ENCODE measurements around the gene PAM16. TPM values are rescaled to one million over a fixed set of nuclear protein-coding genes. Genes with fewer than 3 reads are reported as not detected.
A peak's percentile ranks its signal among the peaks of the same experiment; 100 is the strongest.
"Not testable (repeated sequence)": the region's sequence is repeated elsewhere in the genome, so short reads cannot be mapped to it uniquely, and the experiment has no call there.

The PAM16 gene
- total RNA-seq, 1 donor from 2014 or later = 106 TPM

DNA sequence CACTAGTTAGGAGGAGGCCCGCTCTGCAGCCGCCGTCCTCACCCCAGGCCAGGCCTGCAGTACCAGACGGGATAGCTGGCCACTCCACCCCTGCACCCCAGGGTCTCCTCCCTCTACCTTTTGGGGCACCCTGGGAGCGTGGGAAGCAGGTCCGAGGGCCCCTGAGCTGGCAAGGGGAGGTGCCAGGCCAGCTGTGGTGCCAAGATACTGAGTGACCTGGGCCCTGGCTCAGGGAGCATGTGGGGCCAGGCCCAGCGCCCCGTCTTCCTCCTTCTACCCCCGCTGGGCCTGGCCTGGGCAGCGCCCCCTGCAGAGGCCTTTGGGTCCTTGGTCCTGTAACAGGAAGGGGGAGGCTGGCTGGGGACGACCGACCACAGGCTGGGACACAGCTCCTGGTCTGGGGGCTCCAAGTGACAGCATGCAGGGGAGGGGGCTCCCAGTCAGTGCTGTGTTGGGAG lies 13.0 kb downstream of the PAM16 start:
- DNase-seq (ENCODE audit: low spot score) = no peak
- Mint-ChIP-seq H3K27ac (no peak overlapping the region), H3K4me1 (ENCODE audit: low read depth) (no peaks in the 10 kb centered on the region), H3K9me3 (no peaks in the 10 kb centered on the region), H3K4me3 (no peak overlapping the region), H3K36me3 (ENCODE audit: low read depth) (peaks cover 3% of the 10 kb centered on the region), H3K27me3 (ENCODE audit: insufficient read depth) (no peaks in the 10 kb centered on the region)
- intact Hi-C loops (cut with micrococcal nuclease) = no loop called here

DNA sequence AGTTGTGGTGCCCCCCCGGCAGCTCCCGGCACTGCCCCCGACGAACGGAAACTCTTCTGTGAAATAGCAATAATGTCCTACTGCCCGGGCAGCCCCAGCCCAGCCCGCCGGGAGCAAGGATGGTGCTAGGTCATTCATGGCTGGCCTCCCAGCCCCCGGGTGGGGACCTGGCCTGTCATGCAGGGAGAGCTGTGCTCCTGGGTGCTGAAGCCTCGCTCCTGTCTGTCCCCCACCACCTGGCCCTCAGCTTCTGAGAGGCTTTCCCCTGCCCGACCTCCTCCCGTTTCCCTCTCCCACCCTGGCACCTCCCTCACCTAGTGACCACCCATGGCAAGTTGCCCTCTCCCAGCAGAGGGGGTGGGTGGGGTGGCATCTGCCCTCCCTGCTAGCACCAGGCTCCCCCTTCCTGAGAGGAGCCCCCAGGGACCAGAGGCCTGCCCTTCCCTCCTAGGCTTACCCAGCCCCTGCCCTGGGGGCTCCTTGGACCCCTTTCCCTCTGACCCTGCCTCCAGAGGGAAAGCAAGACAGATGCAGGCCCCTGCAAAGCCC lies 13.5 kb downstream of the PAM16 start:
- Mint-ChIP-seq H3K27me3 (ENCODE audit: insufficient read depth) (no peaks in the 10 kb centered on the region), H3K4me3 (no peak overlapping the region), H3K9me3 (no peaks in the 10 kb centered on the region), H3K4me1 (ENCODE audit: low read depth) (no peaks in the 10 kb centered on the region), H3K27ac (no peak overlapping the region), H3K36me3 (ENCODE audit: low read depth) (peaks cover 3% of the 10 kb centered on the region)
- DNase-seq (ENCODE audit: low spot score) = no peak
- intact Hi-C loops (cut with micrococcal nuclease) = no loop called here

DNA sequence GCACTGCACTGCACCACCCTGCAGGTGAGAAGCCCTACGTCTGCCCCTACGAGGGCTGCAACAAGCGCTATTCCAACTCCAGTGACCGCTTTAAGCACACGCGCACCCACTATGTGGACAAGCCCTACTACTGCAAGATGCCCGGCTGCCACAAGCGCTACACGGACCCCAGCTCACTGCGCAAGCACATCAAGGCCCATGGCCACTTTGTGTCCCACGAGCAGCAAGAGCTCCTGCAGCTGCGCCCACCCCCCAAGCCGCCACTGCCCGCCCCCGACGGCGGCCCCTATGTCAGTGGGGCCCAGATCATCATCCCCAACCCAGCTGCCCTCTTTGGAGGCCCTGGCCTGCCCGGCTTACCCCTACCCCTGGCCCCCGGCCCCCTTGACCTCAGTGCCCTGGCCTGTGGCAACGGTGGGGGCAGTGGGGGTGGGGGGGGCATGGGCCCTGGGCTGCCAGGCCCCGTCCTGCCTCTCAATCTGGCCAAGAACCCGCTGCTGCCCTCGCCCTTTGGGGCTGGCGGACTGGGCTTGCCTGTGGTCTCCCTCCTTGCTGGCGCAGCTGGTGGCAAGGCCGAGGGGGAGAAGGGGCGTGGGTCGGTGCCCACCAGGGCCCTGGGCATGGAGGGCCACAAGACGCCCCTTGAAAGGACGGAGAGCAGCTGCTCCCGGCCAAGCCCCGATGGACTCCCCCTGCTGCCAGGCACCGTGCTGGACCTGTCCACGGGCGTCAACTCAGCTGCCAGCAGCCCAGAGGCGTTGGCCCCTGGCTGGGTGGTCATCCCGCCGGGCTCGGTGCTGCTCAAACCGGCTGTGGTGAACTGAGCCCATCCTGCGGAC lies 14.2 kb downstream of the PAM16 start:
- H3K27me3 Mint-ChIP-seq (ENCODE audit: insufficient read depth) = no peaks in the 10 kb centered on the region
- intact Hi-C loops (cut with micrococcal nuclease) = no loop called here
- H3K9me3 Mint-ChIP-seq = no peaks in the 10 kb centered on the region
- H3K4me1 Mint-ChIP-seq (ENCODE audit: low read depth) = no peaks in the 10 kb centered on the region
- H3K36me3 Mint-ChIP-seq (ENCODE audit: low read depth) = peaks cover 3% of the 10 kb centered on the region
- H3K27ac Mint-ChIP-seq = no peak overlapping the region
- DNase-seq (ENCODE audit: low spot score) = no peak
- no peak overlapping the region for H3K4me3 Mint-ChIP-seq

DNA sequence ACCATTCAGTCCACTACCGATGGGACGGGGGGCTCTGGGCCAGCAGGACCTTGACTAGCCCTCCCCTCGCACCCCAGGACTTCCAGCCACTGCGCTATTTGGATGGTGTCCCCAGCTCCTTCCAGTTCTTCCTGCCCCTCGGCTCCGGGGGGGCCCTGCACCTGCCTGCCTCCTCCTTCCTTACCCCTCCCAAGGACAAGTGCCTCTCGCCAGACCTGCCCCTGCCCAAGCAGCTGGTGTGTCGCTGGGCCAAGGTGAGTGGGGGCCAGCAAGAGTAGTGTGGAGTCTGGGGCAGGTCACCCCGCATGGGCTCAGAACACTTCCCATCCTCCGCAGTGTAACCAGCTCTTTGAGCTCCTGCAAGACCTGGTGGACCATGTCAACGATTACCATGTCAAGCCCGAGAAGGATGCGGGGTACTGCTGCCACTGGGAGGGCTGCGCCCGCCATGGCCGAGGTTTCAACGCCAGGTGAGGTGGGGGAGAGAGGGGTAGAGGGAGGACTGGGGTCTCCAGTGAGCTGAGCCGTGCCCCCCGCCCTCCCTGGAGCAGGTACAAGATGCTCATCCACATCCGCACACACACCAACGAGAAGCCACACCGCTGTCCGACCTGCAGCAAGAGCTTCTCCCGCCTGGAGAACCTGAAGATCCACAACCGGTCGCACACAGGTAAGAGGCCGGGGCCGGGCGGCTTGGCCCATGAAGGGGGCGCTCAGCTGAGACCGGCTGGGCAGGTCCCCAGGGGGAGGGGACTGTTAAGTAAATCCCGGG lies 16.2 kb downstream of the PAM16 start:
- H3K27ac Mint-ChIP-seq = no peak overlapping the region
- H3K9me3 Mint-ChIP-seq = no peaks in the 10 kb centered on the region
- no peak for DNase-seq (ENCODE audit: low spot score)
- H3K4me1 Mint-ChIP-seq (ENCODE audit: low read depth) = no peaks in the 10 kb centered on the region
- no peak overlapping the region for H3K4me3 Mint-ChIP-seq
- H3K27me3 Mint-ChIP-seq (ENCODE audit: insufficient read depth) = no peaks in the 10 kb centered on the region
- intact Hi-C loops (cut with micrococcal nuclease) = no loop called here
- peaks cover 3% of the 10 kb centered on the region for H3K36me3 Mint-ChIP-seq (ENCODE audit: low read depth)

DNA sequence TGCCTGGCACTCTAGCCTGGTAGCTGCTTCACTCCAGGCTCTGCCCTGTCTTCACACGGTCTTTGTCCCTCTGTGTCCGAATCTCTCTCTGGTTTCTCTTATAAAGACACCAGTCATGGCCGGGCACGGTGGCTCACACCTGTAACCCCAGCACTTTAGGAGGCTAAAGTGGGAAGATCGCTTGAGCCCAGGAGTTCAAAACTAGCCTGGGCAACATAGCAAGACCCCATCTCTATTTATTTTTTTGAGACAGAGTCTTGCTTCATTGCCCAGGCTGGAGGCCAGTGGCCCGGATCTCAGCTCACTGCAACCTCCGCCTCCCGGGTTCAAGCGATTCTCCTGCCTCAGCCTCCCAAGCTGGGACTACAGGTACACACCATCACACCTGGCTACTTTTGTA lies 17.4 kb downstream of the PAM16 start:
- intact Hi-C loops (cut with micrococcal nuclease) = not testable (repeated sequence)

DNA sequence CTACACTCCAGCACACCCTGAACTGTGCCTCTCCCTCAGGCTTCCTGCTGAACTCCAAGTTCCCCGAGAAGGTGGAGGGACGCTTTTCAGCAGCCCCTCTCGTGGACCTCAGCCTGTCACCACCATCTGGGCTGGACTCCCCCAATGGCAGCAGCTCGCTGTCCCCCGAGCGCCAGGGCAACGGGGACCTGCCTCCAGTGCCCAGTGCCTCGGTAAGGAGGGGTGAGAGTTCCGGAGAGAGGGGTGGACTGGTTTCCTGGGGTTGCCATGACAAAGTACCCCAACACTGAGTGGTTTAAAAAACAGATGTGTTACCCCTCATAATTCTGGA lies 17.8 kb downstream of the PAM16 start:
- intact Hi-C loops (cut with micrococcal nuclease) = no loop called here
- peaks cover 5% of the 10 kb centered on the region for H3K27me3 Mint-ChIP-seq (ENCODE audit: insufficient read depth)
- no peaks in the 10 kb centered on the region for H3K36me3 Mint-ChIP-seq (ENCODE audit: low read depth)
- no peaks in the 10 kb centered on the region for H3K9me3 Mint-ChIP-seq
- H3K27ac Mint-ChIP-seq = no peak overlapping the region
- no peak overlapping the region for H3K4me3 Mint-ChIP-seq
- no peaks in the 10 kb centered on the region for H3K4me1 Mint-ChIP-seq (ENCODE audit: low read depth)
- no peak for DNase-seq (ENCODE audit: low spot score)

More for the DNA sequence above, 17.4 kb downstream of the PAM16 start:
- not testable (repeated sequence) for DNase-seq (ENCODE audit: low spot score); H3K4me3 Mint-ChIP-seq; H3K9me3 Mint-ChIP-seq; H3K27ac Mint-ChIP-seq; H3K36me3 Mint-ChIP-seq (ENCODE audit: low read depth); H3K4me1 Mint-ChIP-seq (ENCODE audit: low read depth); H3K27me3 Mint-ChIP-seq (ENCODE audit: insufficient read depth)

DNA sequence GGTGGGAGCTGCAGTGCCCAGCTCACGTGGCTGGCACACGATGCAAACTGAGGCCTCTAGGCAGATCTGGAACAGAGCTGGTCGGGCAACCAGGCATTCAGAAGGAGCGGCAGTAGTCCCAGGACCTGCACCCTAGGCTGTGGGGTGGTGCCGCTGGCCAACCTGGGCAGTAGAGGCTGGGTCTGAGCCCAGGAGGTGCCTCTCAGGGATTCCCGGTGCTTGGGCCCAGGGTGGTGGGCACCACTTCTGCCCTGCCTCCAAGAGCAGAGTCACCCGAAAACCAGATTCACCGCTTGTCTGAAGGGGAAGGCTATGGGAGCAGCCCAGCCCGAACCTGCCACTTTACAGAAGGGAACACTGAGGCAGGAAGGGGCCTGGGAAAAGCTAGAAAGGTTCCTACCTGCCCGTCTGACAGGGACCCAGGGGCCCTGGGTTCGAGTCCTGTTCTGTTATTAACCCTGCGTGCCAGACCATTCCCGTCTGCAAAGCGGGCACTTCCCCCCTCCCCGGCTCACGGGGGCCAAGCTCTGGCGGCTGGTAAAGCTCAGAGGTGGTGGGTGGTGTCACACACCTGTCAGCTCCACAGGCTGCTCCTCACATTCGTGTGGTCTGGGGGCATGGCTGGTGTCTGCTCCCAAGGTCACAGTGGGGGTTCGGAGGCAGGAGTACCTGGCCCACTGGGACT lies 18.4 kb downstream of the PAM16 start:
- Mint-ChIP-seq H3K27ac (no peak overlapping the region), H3K27me3 (ENCODE audit: insufficient read depth) (peaks cover 8% of the 10 kb centered on the region), H3K9me3 (no peaks in the 10 kb centered on the region), H3K4me3 (no peak overlapping the region), H3K36me3 (ENCODE audit: low read depth) (no peaks in the 10 kb centered on the region), H3K4me1 (ENCODE audit: low read depth) (no peaks in the 10 kb centered on the region)
- intact Hi-C loops (cut with micrococcal nuclease) = no loop called here
- DNase-seq (ENCODE audit: low spot score) = no peak

DNA sequence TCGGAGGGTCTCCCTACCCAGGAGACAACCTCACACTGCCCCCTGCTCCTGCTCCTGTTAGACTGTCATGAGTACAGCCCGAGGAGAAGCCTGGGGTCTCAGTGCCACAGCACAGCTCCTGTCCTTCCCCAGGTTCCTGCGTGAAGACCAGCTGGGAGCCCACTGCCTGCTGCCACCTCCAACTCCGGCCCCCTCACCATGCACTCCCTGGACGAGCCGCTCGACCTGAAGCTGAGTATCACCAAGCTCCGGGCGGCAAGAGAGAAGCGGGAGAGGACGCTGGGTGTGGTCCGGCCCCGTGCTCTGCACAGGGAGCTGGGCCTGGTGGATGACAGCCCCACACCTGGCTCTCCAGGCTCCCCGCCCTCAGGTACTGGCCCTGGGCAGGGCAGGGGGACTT lies 19.0 kb downstream of the PAM16 start:
- Mint-ChIP-seq H3K36me3 (ENCODE audit: low read depth) (no peaks in the 10 kb centered on the region), H3K4me1 (ENCODE audit: low read depth) (no peaks in the 10 kb centered on the region), H3K4me3 (no peak overlapping the region), H3K27ac (no peak overlapping the region), H3K27me3 (ENCODE audit: insufficient read depth) (peaks cover 8% of the 10 kb centered on the region), H3K9me3 (no peaks in the 10 kb centered on the region)
- DNase-seq (ENCODE audit: low spot score) = no peak
- intact Hi-C loops (cut with micrococcal nuclease) = no loop called here

DNA sequence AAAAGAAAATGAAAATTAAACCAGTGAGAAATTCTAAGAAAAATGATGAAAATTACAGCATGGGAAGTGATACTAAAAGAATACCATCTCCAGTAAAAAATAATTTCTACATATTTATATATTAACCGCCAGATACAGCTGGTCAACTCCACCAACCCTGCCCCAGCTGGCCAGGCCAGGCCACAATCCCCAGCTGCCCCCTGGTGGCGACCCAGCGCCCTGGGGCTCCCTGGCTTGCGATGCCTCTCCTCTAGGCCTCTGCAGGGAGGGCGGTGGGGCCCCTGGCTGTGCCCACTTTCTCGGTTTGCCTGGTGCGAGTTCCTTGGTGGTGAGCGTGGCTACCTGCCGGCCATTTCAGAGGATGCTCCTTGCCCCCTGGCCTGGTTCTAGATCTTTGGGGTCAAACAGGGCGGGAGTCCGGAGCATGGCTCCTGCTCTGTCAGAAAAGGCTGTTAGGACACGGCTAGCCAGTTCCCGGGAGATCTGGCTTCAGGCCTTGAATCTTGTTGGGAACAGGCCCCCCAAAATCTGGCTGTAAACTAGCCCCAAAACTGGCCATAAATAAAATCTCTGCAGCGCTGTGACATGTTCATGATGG lies 20.7 kb downstream of the PAM16 start:
- H3K27me3 Mint-ChIP-seq (ENCODE audit: insufficient read depth) = peaks cover 13% of the 10 kb centered on the region
- H3K27ac Mint-ChIP-seq = no peak overlapping the region
- intact Hi-C loops (cut with micrococcal nuclease) = loop anchor here (1.0 to 2.0 kb wide), 3 partner anchors 42 to 392 kb away; no protein-coding TSS in a partner anchor
- no peaks in the 10 kb centered on the region for H3K36me3 Mint-ChIP-seq (ENCODE audit: low read depth)
- no peak overlapping the region for H3K4me3 Mint-ChIP-seq
- H3K4me1 Mint-ChIP-seq (ENCODE audit: low read depth) = no peaks in the 10 kb centered on the region
- no peaks in the 10 kb centered on the region for H3K9me3 Mint-ChIP-seq
- DNase-seq (ENCODE audit: low spot score) = peak; percentile 48

DNA sequence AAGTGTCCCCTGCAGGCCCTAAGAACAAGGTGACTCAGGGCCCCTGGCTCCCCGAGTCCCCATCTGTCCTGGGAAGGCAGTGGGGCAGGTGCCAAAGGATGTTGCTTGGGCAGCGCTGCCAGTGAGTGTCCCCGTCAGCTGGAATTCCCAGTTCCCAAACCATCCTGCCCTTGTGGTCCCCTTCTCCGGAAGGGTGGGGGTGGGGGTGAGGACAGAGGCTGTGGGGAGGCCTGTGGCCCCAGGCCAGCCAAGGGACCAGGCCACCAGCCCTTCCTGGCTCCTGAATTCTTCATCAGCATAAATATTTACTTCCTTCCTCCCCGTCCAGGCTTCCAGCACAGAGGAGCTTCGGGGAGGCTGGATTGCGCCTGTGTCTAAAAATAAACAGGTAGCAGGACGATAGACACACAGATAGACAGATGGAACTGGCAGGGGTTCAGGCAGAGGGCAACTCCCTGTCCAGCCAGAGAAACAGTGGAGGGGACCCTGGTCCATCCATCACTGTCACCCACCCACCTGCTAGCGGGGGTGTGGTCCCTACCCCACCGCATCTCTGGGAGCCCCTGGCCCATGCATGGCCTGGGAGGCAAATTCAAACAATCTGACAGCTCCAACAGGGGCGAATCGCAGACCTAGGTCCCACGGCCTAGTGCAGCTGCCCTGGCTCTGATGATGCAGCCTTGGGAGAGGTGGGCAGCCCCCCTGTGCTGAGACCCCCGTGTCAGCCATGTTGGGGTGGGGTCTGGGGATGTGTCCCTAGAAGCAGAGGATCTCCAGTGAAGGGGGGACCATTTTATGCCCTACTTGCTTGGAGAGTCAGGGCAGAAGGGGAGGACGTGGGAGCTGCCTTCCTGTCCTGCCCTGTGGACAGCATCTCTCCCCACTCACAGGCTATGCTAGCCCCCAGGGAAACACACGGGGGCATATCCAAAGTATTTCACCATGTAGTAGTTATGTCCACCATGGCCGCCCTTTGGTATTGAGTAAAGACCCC lies 22.0 kb downstream of the PAM16 start:
- Mint-ChIP-seq H3K9me3 (no peaks in the 10 kb centered on the region), H3K27me3 (ENCODE audit: insufficient read depth) (peaks cover 13% of the 10 kb centered on the region), H3K4me1 (ENCODE audit: low read depth) (no peaks in the 10 kb centered on the region), H3K4me3 (no peak overlapping the region), H3K27ac (no peak overlapping the region), H3K36me3 (ENCODE audit: low read depth) (no peaks in the 10 kb centered on the region)
- DNase-seq (ENCODE audit: low spot score) = no peak
- intact Hi-C loops (cut with micrococcal nuclease) = no loop called here

DNA sequence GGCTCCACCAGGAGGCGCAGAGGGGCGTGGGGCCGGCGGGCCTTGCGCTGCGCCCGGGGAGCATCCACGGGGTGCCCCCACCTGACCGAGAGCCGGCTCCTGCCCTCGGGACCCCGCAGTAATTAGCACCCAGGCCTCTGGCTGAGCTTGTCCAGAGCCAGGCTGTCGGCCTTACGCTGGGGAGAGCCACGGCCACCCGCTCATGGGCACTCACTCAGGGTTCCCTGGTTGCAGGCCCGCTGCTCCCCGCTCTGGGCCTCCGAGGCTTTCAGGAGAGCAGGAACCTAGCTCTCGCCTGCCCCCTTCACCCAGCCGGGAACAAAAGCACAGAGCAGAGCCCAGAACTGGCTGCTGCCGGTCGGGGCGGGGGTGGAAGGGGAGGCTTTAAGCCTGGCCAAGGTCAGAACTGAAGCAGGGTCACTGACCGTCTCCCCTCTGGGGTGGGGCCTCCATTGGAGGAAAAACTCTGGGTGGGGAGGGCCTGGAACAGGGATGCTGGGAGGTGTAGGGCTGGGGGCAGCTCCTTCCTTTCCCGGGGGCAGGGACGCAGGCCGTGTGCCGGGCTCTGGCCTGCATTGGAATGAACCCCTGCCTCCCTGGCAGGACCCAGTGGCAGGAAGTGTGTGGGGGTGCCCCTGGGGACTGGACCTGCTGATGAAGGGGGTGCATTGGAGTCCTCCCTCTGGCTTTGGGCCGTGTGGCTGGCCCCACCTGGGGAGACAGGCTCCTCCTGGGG lies 22.9 kb downstream of the PAM16 start:
- H3K4me1 Mint-ChIP-seq (ENCODE audit: low read depth) = no peaks in the 10 kb centered on the region
- H3K27ac Mint-ChIP-seq = no peak overlapping the region
- no peak for DNase-seq (ENCODE audit: low spot score)
- no peaks in the 10 kb centered on the region for H3K36me3 Mint-ChIP-seq (ENCODE audit: low read depth)
- no peak overlapping the region for H3K4me3 Mint-ChIP-seq
- no peaks in the 10 kb centered on the region for H3K9me3 Mint-ChIP-seq
- peaks cover 13% of the 10 kb centered on the region for H3K27me3 Mint-ChIP-seq (ENCODE audit: insufficient read depth)
- intact Hi-C loops (cut with micrococcal nuclease) = no loop called here

Data from activated T-helper 1 cell treated with anti-CD3 and anti-CD28 coated beads, Interleukin-12 subunit alpha, Interleukin-12 subunit beta, Interleukin-2, Interleukin-4 antibody, amounts not matched to agents 30 ng/mL and 10 ng/mL and 1 ng/mL, durations not matched to agents 14 hours and 24 hours and 36 hours (primary cell).